Ovary (tissue), 3 donors: ENCODE measurements around the gene EVA1A.

Source experiments
- CTCF ChIP-seq, 3 donors: fragments of 450-650 bp in 2 of 3; fragments of 200-600 bp in 1 of 3; IDR thresholded peaks; one replicate each; pipeline versions ENCODE4 v1.5.1 to v1.8.0; 2016 to 2022; ENCODE audit warnings: antibody characterized with exemption in 3 of 3, mild to moderate bottlenecking in 1 of 3
- EP300 ChIP-seq: sonication (generic); formaldehyde crosslinking; IDR thresholded peaks from one replicate; pipeline ENCODE4 v1.6.1; 2017; ENCODE audit warnings: antibody characterized with exemption
- donor health status: DM: no; HTN: no; CAD: no.

- TF ChIP-seq CTCF (IDR thresholded peaks at IDR 0.05): no peak
- no peak for TF ChIP-seq EP300
These were observed 85.7 kb downstream of the EVA1A start for GRCh38 chr2:75475049-75475448.
